Gastrocnemius medialis (tissue), 4 donors: Measurements from ENCODE around the gene RHCE.
"Not testable (repeated sequence)": the region's sequence is repeated elsewhere in the genome, so short reads cannot be mapped to it uniquely, and the experiment has no call there.

Experiments
- POLR2A ChIP-seq, 2 donors: fragments of 450-650 bp; IDR thresholded peaks; one replicate each; pipeline ENCODE4 v1.6.1; 2017; ENCODE audit warnings: antibody characterized with exemption in 2 of 2, mild to moderate bottlenecking in 2 of 2, moderate library complexity in 2 of 2
- TF ChIP-seq, protein P1 (sequence below), 5 experiments: fragments of 450-650 bp in 3 of 5; fragments of 200-600 bp in 2 of 5; sonication (generic) in 2 of 5; IDR thresholded peaks in 4 of 5; conservative IDR thresholded peaks in 1 of 5; 1 replicate in 4 of 5; 2 replicates in 1 of 5; pipeline ENCODE4 v1.5.1; 2016 to 2019; ENCODE audit warnings: antibody characterized with exemption in 5 of 5, mild to moderate bottlenecking in 3 of 5, moderate library complexity in 3 of 5

DNA sequence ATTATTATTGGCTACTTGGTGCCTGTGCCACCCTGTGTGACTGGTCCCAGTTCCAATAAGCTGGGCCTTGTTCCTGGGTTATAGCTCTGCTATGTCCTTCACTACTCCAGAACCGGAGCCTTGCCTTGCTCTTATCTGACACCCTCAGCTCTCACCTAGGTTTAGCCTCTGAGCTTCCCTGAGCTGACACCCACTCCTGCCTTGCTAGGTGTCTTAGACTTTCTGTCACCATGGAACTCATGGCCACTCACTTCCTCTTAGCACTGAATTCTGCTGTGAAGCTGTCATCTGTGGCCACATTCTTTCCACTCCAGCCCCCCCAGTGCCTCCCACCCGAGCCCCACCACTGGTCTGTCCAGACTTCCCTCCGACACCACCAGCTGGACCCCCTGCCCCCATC is 30.9 kb downstream of the RHCE start:
- TF ChIP-seq, protein P1, sequence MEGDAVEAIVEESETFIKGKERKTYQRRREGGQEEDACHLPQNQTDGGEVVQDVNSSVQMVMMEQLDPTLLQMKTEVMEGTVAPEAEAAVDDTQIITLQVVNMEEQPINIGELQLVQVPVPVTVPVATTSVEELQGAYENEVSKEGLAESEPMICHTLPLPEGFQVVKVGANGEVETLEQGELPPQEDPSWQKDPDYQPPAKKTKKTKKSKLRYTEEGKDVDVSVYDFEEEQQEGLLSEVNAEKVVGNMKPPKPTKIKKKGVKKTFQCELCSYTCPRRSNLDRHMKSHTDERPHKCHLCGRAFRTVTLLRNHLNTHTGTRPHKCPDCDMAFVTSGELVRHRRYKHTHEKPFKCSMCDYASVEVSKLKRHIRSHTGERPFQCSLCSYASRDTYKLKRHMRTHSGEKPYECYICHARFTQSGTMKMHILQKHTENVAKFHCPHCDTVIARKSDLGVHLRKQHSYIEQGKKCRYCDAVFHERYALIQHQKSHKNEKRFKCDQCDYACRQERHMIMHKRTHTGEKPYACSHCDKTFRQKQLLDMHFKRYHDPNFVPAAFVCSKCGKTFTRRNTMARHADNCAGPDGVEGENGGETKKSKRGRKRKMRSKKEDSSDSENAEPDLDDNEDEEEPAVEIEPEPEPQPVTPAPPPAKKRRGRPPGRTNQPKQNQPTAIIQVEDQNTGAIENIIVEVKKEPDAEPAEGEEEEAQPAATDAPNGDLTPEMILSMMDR (IDR thresholded peaks at IDR 0.05 in 4 of 5, conservative IDR thresholded peaks at IDR 0.05 in 1 of 5) = not testable (repeated sequence)
- TF ChIP-seq POLR2A (IDR thresholded peaks at IDR 0.05) = not testable (repeated sequence)
